OCI-LY1 (cell line): Measurements from ENCODE around the gene BICDL1.

Source experiments
- H2AFZ ChIP-seq: fragments of 200-600 bp; sonication (generic), shearing (Covaris generic); 2 replicates; pipeline ENCODE4 v1.6.0; 2014; ENCODE audit warnings: antibody characterized with exemption, mild to moderate bottlenecking, low read length
- H3F3A ChIP-seq: fragments of 200-600 bp; sonication (generic), shearing (Covaris generic); 2 replicates; pipeline ENCODE4 v1.6.0; 2014; ENCODE audit warnings: mild to moderate bottlenecking, antibody characterized with exemption, low read length, moderate library complexity; ENCODE audit not compliant: insufficient read depth
- H3K27ac ChIP-seq: fragments of 200-600 bp; sonication (generic); 2 replicates; pipeline ENCODE4 v1.5.1; 2014; ENCODE audit warnings: low read length, mixed run types, mild to moderate bottlenecking, low read depth; ENCODE audit not compliant: poor library complexity, severe bottlenecking
- H3K27me3 ChIP-seq: fragments of 200-600 bp; sonication (generic); 2 replicates; pipeline ENCODE4 v1.6.0; 2014; ENCODE audit warnings: antibody characterized with exemption, mild to moderate bottlenecking, low read length, moderate library complexity; ENCODE audit not compliant: insufficient read depth
- H3K36me3 ChIP-seq: fragments of 200-600 bp; sonication (generic); 2 replicates; pipeline ENCODE4 v1.6.1; 2014; ENCODE audit warnings: mild to moderate bottlenecking, antibody characterized with exemption, low read length, moderate library complexity, mixed read lengths; ENCODE audit not compliant: insufficient read depth
- H3K4me1 ChIP-seq: fragments of 200-600 bp; sonication (generic); 2 replicates; pipeline ENCODE4 v1.5.1; 2014; ENCODE audit warnings: mild to moderate bottlenecking, low read length, moderate library complexity; ENCODE audit not compliant: insufficient read depth, severe bottlenecking
- H3K4me2 ChIP-seq: fragments of 200-600 bp; sonication (generic), shearing (Covaris generic); 2 replicates; pipeline ENCODE4 v1.6.1; 2014; ENCODE audit warnings: low read length
- H3K4me3 ChIP-seq: fragments of 200-600 bp; sonication (generic); 2 replicates; pipeline ENCODE4 v1.5.1; 2014; ENCODE audit warnings: low read length, low read depth, mild to moderate bottlenecking, mixed read lengths; ENCODE audit not compliant: poor library complexity, severe bottlenecking
- H3K79me2 ChIP-seq: fragments of 200-600 bp; shearing (Covaris generic); 2 replicates; pipeline ENCODE4 v1.6.1; 2016; ENCODE audit warnings: mixed run types, low read length, mixed read lengths; ENCODE audit not compliant: insufficient read depth
- H3K9ac ChIP-seq: fragments of 200-600 bp; sonication (generic), shearing (Covaris generic); 2 replicates; pipeline ENCODE4 v1.6.1; 2014; ENCODE audit warnings: mild to moderate bottlenecking, low read length, mixed read lengths
- H3K9me2 ChIP-seq: fragments of 200-600 bp; sonication (generic), shearing (Covaris generic); 2 replicates; pipeline ENCODE4 v1.6.1; 2014; ENCODE audit warnings: low read depth, mild to moderate bottlenecking, low read length, mixed read lengths
- H3K9me3 ChIP-seq: fragments of 200-600 bp; shearing (Covaris generic); 2 replicates; pipeline ENCODE4 v1.6.1; 2014; ENCODE audit warnings: low read length, mixed read lengths
- H4K20me1 ChIP-seq: fragments of 200-600 bp; sonication (generic), shearing (Covaris generic); 2 replicates; pipeline ENCODE4 v1.6.0; 2016; ENCODE audit warnings: mild to moderate bottlenecking, low read length; ENCODE audit not compliant: insufficient read depth
- CTCF ChIP-seq: fragments of 200-600 bp; sonication (generic), shearing (Covaris generic); IDR thresholded peaks from 2 replicates; pipeline ENCODE4 v1.5.1; 2017; ENCODE audit warnings: mild to moderate bottlenecking, antibody characterized with exemption, low read length, moderate library complexity, mixed read lengths
- EZH2 ChIP-seq: fragments of 200-600 bp; sonication (generic), shearing (Covaris generic); IDR thresholded peaks from 2 replicates; pipeline ENCODE4 v1.8.0; 2017; ENCODE audit warnings: borderline replicate concordance, mixed run types, mild to moderate bottlenecking, antibody characterized with exemption, low read length, moderate library complexity, mixed read lengths

Gene BICDL1

GRCh38 chr12:120106151-120106550, 117.1 kb downstream of the BICDL1 start:
- Histone ChIP-seq H3K4me1 (peaks cover 38% of the 10 kb centered on the region), H3K79me2 (peaks cover 53% of the 10 kb centered on the region), H3F3A (no peaks in the 10 kb centered on the region), H3K4me3 (no peak overlapping the region), H3K9ac (no peak overlapping the region), H2AFZ (no peak overlapping the region), H3K27ac (no peak overlapping the region), H3K4me2 (no peak overlapping the region), H3K27me3 (no peaks in the 10 kb centered on the region), H3K36me3 (peaks cover 66% of the 10 kb centered on the region), H3K9me3 (no peaks in the 10 kb centered on the region), H4K20me1 (no peaks in the 10 kb centered on the region), H3K9me2 (no peaks in the 10 kb centered on the region)
- TF ChIP-seq EZH2 (no peak), CTCF (no peak)

GRCh38 chr12:120109570-120110267, 120.7 kb downstream of the BICDL1 start:
- Histone ChIP-seq H3K9me3 (no peaks in the 10 kb centered on the region), H2AFZ (no peak overlapping the region), H3F3A (no peaks in the 10 kb centered on the region), H3K27me3 (no peaks in the 10 kb centered on the region), H3K4me2 (no peak overlapping the region), H3K9ac (no peak overlapping the region), H4K20me1 (no peaks in the 10 kb centered on the region), H3K4me3 (no peak overlapping the region), H3K4me1 (peaks cover 33% of the 10 kb centered on the region), H3K36me3 (peaks cover 46% of the 10 kb centered on the region), H3K27ac (peak overlapping the region; percentile 85), H3K9me2 (no peaks in the 10 kb centered on the region), H3K79me2 (peaks cover 60% of the 10 kb centered on the region)
- no peak for TF ChIP-seq EZH2
- no peak for TF ChIP-seq CTCF

GRCh38 chr12:120110550-120111501, 121.8 kb downstream of the BICDL1 start:
- Histone ChIP-seq H3K79me2 (peaks cover 65% of the 10 kb centered on the region), H3K9me2 (no peaks in the 10 kb centered on the region), H3K9ac (peak overlapping the region; percentile 35; the same call in 1 of the 2 replicates), H3F3A (no peaks in the 10 kb centered on the region), H3K36me3 (peaks cover 48% of the 10 kb centered on the region), H3K4me1 (peaks cover 44% of the 10 kb centered on the region), H3K27me3 (no peaks in the 10 kb centered on the region), H3K9me3 (no peaks in the 10 kb centered on the region), H4K20me1 (no peaks in the 10 kb centered on the region), H3K27ac (peak overlapping the region; percentile 85), H3K4me3 (peak overlapping the region; percentile 19), H3K4me2 (peak overlapping the region; percentile 56), H2AFZ (no peak overlapping the region)
- TF ChIP-seq EZH2 (no peak), CTCF (no peak)
